ENCODE data around the gene NFATC2. TPM values are rescaled to one million over a fixed set of nuclear protein-coding genes. Genes with fewer than 3 reads are reported as not detected.

Gene NFATC2
- total RNA-seq, 4 donors from 2014 or later = 5.3 to 22.5 (median 11.5) TPM

- 90 to 100% methylated on average over 2 to 4 of the region's 4 CpGs for WGBS, 2 donors (ENCODE audit: low coverage in 1 of 2)
- Histone ChIP-seq H3K4me3 (no peak overlapping the region), H3K27me3 (no peaks in the 10 kb centered on the region), H3K27ac (peak overlapping the region in 2 of 4 donors; percentile 56 to 73), H3K9me3 (no peaks in the 10 kb centered on the region), H3K4me1 (peaks cover 0 to 3% (median 0%) of the 10 kb centered on the region in 4 donors), H3K36me3 (no peaks in the 10 kb centered on the region)
- no peak for DNase-seq
- intact Hi-C loops (cut with DNase I; ENCODE audit: low total_unique reads) (no loop called here), in situ Hi-C loops (cut with MboI; ENCODE audit: low pct_ligation_motif_present in 1 of 4, low pct_unique_long_range_greater_than_20kb in 1 of 4, low sequenced_read_pairs in 3 of 4) (no loop called here)
- TF ChIP-seq POLR2AphosphoS5 (IDR thresholded peaks at IDR 0.05) (no peak), EP300 (IDR thresholded peaks at IDR 0.05; ENCODE audit: low read depth) (no peak), CTCF (IDR thresholded peaks at IDR 0.05) (no peak), POLR2A (IDR thresholded peaks at IDR 0.05) (no peak)
Observed at GRCh38 chr20:51401496-51401895, 141.0 kb downstream of the NFATC2 start.

GRCh38 chr20:51400051-51400926 lies 142.2 kb downstream of the NFATC2 start:
- peak; percentile 38 for DNase-seq
- Histone ChIP-seq H3K36me3 (no peaks in the 10 kb centered on the region), H3K4me3 (no peak overlapping the region), H3K4me1 (peaks cover 0 to 3% (median 0%) of the 10 kb centered on the region in 4 donors), H3K9me3 (no peaks in the 10 kb centered on the region), H3K27ac (peak overlapping the region; percentile 35 to 73 (median 56)), H3K27me3 (no peaks in the 10 kb centered on the region)
- intact Hi-C loops (cut with DNase I; ENCODE audit: low total_unique reads) = no loop called here
- 75 to 89% methylated on average over 3 to 17 of the region's 17 CpGs for WGBS, 2 donors (ENCODE audit: low coverage in 1 of 2)
- TF ChIP-seq POLR2A (IDR thresholded peaks at IDR 0.05) (no peak), CTCF (IDR thresholded peaks at IDR 0.05) (no peak), POLR2AphosphoS5 (IDR thresholded peaks at IDR 0.05) (no peak), EP300 (IDR thresholded peaks at IDR 0.05; ENCODE audit: low read depth) (no peak)
- in situ Hi-C loops (cut with MboI; ENCODE audit: low pct_ligation_motif_present in 1 of 4, low pct_unique_long_range_greater_than_20kb in 1 of 4, low sequenced_read_pairs in 3 of 4) = no loop called here

GRCh38 chr20:51399006-51399890 lies 143.3 kb downstream of the NFATC2 start:
- Histone ChIP-seq H3K9me3 (no peaks in the 10 kb centered on the region), H3K27ac (peak overlapping the region in 1 of 4 donors; percentile 56), H3K4me1 (peaks cover 0 to 3% (median 0%) of the 10 kb centered on the region in 4 donors), H3K27me3 (no peaks in the 10 kb centered on the region), H3K4me3 (no peak overlapping the region), H3K36me3 (no peaks in the 10 kb centered on the region)
- in situ Hi-C loops (cut with MboI; ENCODE audit: low pct_ligation_motif_present in 1 of 4, low pct_unique_long_range_greater_than_20kb in 1 of 4, low sequenced_read_pairs in 3 of 4) = loop anchor here in 1 of 4 donors (25.0 kb wide), 1 partner anchor 188 kb away; no protein-coding TSS in a partner anchor
- WGBS, 2 donors (ENCODE audit: low coverage in 1 of 2) = 75 to 91% methylated on average over 5 to 6 of the region's 6 CpGs
- TF ChIP-seq EP300 (IDR thresholded peaks at IDR 0.05; ENCODE audit: low read depth) (no peak), POLR2A (IDR thresholded peaks at IDR 0.05) (no peak), POLR2AphosphoS5 (IDR thresholded peaks at IDR 0.05) (no peak), CTCF (IDR thresholded peaks at IDR 0.05) (no peak)
- intact Hi-C loops (cut with DNase I; ENCODE audit: low total_unique reads) = no loop called here
- DNase-seq = no peak

GRCh38 chr20:51398552-51398951 lies 144.0 kb downstream of the NFATC2 start:
- no peaks in the 10 kb centered on the region for H3K9me3 ChIP-seq
- DNase-seq = no peak
- no peaks in the 10 kb centered on the region for H3K27me3 ChIP-seq
- in situ Hi-C loops (cut with MboI; ENCODE audit: low pct_ligation_motif_present in 1 of 4, low pct_unique_long_range_greater_than_20kb in 1 of 4, low sequenced_read_pairs in 3 of 4) = loop anchor here in 1 of 4 donors (25.0 kb wide), 1 partner anchor 189 kb away; no protein-coding TSS in a partner anchor
- H3K4me1 ChIP-seq = peaks cover 0 to 3% (median 0%) of the 10 kb centered on the region in 4 donors
- H3K36me3 ChIP-seq = no peaks in the 10 kb centered on the region
- intact Hi-C loops (cut with DNase I; ENCODE audit: low total_unique reads) = no loop called here
- no peak overlapping the region for H3K4me3 ChIP-seq
- H3K27ac ChIP-seq = no peak overlapping the region
- no peak for TF ChIP-seq POLR2A (IDR thresholded peaks at IDR 0.05)
- no peak for TF ChIP-seq CTCF (IDR thresholded peaks at IDR 0.05)
- WGBS, 2 donors (ENCODE audit: low coverage in 1 of 2) = 91 to 94% methylated on average over 4 of the region's 4 CpGs
